ENCODE data around the gene DCC. TPM values are rescaled to one million over a fixed set of nuclear protein-coding genes. Genes with fewer than 3 reads are reported as not detected.

The DCC gene
- polyA plus RNA-seq, 1 experiment, result 0.15 TPM

DNA sequence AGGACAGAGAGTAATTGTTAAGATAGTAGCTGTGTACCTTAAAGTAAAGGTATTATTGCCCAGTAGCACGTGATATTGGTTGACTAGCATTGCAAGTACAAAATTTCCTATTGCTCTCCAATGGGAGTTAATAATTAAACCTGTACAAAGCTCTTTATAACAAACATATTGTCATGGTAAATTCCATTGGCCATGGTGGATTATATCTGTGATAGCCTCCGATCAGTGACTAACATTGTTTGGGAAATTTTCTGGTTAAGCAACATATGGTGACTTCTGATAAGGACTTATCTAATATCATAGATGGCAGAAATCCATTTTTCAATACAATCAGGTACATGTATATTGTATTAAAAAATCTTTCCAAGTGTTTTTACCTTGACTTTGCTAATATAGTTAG, 360.8 kb downstream of the DCC start:
- POLR2A ChIA-PET, result no interaction called here
- Histone ChIP-seq H3K4me3 (ENCODE audit: low read depth, low read length) (no peak overlapping the region), H3K36me3 (ENCODE audit: control insufficient read depth, insufficient read depth, low read length) (no peaks in the 10 kb centered on the region), H3K27me3 (ENCODE audit: control insufficient read depth, insufficient read depth, low read length) (no peaks in the 10 kb centered on the region)
- CTCF ChIA-PET, result no interaction called here
- no peak for DNase-seq (ENCODE audit: low read depth)
- TF ChIP-seq, protein P1, sequence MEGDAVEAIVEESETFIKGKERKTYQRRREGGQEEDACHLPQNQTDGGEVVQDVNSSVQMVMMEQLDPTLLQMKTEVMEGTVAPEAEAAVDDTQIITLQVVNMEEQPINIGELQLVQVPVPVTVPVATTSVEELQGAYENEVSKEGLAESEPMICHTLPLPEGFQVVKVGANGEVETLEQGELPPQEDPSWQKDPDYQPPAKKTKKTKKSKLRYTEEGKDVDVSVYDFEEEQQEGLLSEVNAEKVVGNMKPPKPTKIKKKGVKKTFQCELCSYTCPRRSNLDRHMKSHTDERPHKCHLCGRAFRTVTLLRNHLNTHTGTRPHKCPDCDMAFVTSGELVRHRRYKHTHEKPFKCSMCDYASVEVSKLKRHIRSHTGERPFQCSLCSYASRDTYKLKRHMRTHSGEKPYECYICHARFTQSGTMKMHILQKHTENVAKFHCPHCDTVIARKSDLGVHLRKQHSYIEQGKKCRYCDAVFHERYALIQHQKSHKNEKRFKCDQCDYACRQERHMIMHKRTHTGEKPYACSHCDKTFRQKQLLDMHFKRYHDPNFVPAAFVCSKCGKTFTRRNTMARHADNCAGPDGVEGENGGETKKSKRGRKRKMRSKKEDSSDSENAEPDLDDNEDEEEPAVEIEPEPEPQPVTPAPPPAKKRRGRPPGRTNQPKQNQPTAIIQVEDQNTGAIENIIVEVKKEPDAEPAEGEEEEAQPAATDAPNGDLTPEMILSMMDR (IDR thresholded peaks at IDR 0.05; ENCODE audit: insufficient read depth, low read depth, low read length), result no peak

DNA sequence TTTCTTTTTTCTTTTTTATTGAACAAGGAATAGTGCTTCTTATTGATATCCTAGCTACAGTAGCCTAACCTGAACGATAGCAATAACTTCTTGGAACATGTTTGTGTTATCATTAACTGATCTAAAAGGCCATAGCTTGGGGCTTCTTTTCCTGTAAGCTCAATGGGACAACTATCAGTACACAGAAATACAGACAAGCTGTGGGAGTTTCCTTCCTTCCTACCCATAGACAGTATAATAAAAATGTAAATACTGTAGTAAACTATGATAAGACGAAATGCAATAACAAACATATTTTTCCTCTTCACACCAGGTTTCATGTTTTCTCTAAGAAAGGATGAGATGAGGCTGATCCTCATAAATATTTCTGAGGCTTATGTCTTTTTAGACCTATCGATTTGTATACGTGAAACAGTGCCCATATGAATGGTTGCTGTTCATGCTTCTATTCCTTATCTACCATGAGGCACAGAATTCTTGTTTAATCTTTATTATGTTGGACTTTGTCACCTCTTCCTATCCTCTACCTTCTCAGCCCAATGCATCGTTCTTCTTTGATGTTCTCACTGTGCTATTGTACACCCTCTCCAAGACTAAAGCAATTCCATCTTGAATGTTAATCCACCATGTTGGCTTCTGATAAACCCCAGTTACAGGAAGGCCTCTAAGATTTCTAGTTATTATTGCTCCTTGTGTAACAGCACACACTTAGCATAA, 361.4 kb downstream of the DCC start:
- TF ChIP-seq, protein P1 (IDR thresholded peaks at IDR 0.05; ENCODE audit: insufficient read depth, low read depth, low read length), result no peak
- no peak for DNase-seq (ENCODE audit: low read depth)
- H3K27me3 ChIP-seq (ENCODE audit: control insufficient read depth, insufficient read depth, low read length), result no peaks in the 10 kb centered on the region
- ChIA-PET POLR2A (no interaction called here), CTCF (interaction anchor here (0.6 kb wide), 1 partner anchor 79 kb away, joined by 3 read pairs; no protein-coding TSS in a partner anchor)
- no peak overlapping the region for H3K4me3 ChIP-seq (ENCODE audit: low read depth, low read length)
- H3K36me3 ChIP-seq (ENCODE audit: control insufficient read depth, insufficient read depth, low read length), result no peaks in the 10 kb centered on the region

DNA sequence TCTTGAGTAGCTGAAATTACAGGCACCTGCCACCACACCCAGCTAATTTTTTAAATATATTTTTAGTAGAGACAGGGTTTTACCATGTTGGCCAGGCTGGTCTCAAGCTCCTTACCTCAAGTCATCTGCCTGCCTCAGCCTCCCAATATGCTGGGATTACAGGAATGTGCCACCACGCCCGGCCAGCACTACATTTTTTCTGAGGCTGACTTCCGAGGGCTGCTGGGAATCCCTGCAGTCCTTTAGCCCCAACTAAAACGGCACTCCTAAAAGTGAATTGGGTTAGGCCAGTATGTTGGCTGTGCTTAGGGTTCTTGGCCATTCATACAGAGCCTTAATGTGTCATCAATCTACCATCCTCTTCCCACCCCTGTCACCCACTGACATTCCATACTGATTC, 375.4 kb downstream of the DCC start:
- TF ChIP-seq, protein P1 (IDR thresholded peaks at IDR 0.05; ENCODE audit: insufficient read depth, low read depth, low read length), result no peak
- DNase-seq (ENCODE audit: low read depth), result no peak
- Histone ChIP-seq H3K27me3 (ENCODE audit: control insufficient read depth, insufficient read depth, low read length) (no peaks in the 10 kb centered on the region), H3K36me3 (ENCODE audit: control insufficient read depth, insufficient read depth, low read length) (no peaks in the 10 kb centered on the region), H3K4me3 (ENCODE audit: low read depth, low read length) (no peak overlapping the region)
- POLR2A ChIA-PET, result no interaction called here
- CTCF ChIA-PET, result no interaction called here

DNA sequence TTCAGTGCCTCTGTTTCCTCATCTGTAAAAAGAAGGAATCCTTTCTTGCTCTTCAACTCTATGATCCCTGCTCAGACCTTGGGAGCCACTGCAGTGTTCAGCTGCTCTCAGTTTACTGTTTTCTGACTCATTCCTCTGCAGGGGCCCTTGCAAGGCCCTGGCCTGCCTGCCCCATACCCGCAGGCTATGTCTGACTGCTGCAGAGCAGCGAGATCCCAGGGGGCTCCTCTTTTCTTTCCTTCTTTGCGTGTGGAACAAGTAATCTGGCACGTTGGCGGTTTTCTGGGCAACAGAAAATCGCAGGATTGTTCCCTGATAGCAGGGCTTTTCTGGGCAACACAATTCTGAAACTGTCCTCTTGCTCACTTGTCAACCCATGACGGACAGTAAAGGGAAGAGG, 376.0 kb downstream of the DCC start:
- Histone ChIP-seq H3K36me3 (ENCODE audit: control insufficient read depth, insufficient read depth, low read length) (no peaks in the 10 kb centered on the region), H3K27me3 (ENCODE audit: control insufficient read depth, insufficient read depth, low read length) (no peaks in the 10 kb centered on the region), H3K4me3 (ENCODE audit: low read depth, low read length) (no peak overlapping the region)
- ChIA-PET POLR2A (no interaction called here), CTCF (no interaction called here)
- DNase-seq (ENCODE audit: low read depth), result no peak
- TF ChIP-seq, protein P1 (IDR thresholded peaks at IDR 0.05; ENCODE audit: insufficient read depth, low read depth, low read length), result no peak

DNA sequence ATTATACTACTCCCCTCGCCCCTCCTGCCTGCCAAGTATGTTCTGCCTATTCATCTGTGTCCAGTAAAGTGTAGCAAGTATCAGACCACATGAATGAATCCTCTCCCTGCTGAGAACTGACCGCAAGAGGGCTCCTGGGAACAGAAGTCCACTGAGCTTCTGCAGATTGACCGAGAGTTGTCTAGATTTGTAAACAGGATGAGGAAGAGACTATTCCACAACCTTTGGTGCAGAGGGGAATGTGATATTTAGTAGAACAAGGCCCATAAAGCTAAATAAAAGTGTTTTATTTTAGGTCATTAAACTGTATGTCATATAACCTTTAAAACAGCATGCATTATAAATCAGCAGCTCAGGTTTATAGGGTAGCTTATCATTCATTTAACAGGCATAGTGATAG, 377.0 kb downstream of the DCC start:
- Histone ChIP-seq H3K36me3 (ENCODE audit: control insufficient read depth, insufficient read depth, low read length) (no peaks in the 10 kb centered on the region), H3K4me3 (ENCODE audit: low read depth, low read length) (no peak overlapping the region), H3K27me3 (ENCODE audit: control insufficient read depth, insufficient read depth, low read length) (no peaks in the 10 kb centered on the region)
- POLR2A ChIA-PET, result no interaction called here
- TF ChIP-seq, protein P1 (IDR thresholded peaks at IDR 0.05; ENCODE audit: insufficient read depth, low read depth, low read length), result 0 out of 2 replicates have a peak, but pooled peaks have one; percentile 14
- DNase-seq (ENCODE audit: low read depth), result no peak
- CTCF ChIA-PET, result no interaction called here
